A549 (cell line): ENCODE measurements around the gene COX6A1. TPM values are rescaled to one million over a fixed set of nuclear protein-coding genes. Genes with fewer than 3 reads are reported as not detected.

ENCODE experiments used
- ATAC-seq, 2 experiments: fragments of 200-7000 bp in 1 of 2; fragments of >200 bp in 1 of 2; cut with Nextera tagmentation in 1 of 2; cut with Tn5 transposase in 1 of 2; 3 replicates each; pipeline versions ENCODE4 v1.8.0 to v1.9.1; 2018 to 2020; ENCODE audit warnings: mild to moderate bottlenecking in 1 of 2, moderate library complexity in 1 of 2
- CTCF ChIA-PET: fragments of 300-600 bp; sonication (Branson Sonifier 250); formaldehyde crosslinking; extraction: SDS; loops from one replicate; lab custom pipeline; 2021; ENCODE audit warnings: antibody characterized with exemption, inconsistent platforms; lab: Yijun Ruan, JAX
- POLR2A ChIA-PET: fragments of 350-600 bp; formaldehyde crosslinking; extraction: SDS; loops from one replicate; lab custom pipeline; 2021; ENCODE audit warnings: antibody characterized with exemption, inconsistent platforms; lab: Yijun Ruan, JAX
- DNase-seq, 2 experiments: peaks; one replicate each; pipeline versions ENCODE4 v3.0.0 to v3.0.0-alpha.2; 2011 to 2016; ENCODE audit warnings: low read depth in 1 of 2, low spot score in 1 of 2
- FAIRE-seq: peaks from 2 replicates; lab custom pipeline; 2011; peaks lifted over from hg19 to GRCh38; lab: Jason Lieb, UNC
- H3K27ac ChIP-seq, 2 experiments: fragments of >200 bp; sonication (Bioruptor Twin); formaldehyde crosslinking; 3 replicates each; pipeline ENCODE4 v1.5.1; 2016 to 2017
- H3K4me1 ChIP-seq: fragments of >200 bp; sonication (Bioruptor Twin); formaldehyde crosslinking; 3 replicates; pipeline ENCODE4 v1.6.1; 2016
- H3K4me2 ChIP-seq: fragments of >200 bp; sonication (Bioruptor Twin); formaldehyde crosslinking; 3 replicates; pipeline ENCODE4 v1.6.1; 2016
- H3K4me3 ChIP-seq: fragments of >200 bp; sonication (Bioruptor Twin); formaldehyde crosslinking; 3 replicates; pipeline ENCODE4 v1.5.1; 2016
- H3K9me3 ChIP-seq: fragments of >200 bp; sonication (Bioruptor Twin); formaldehyde crosslinking; 3 replicates; pipeline ENCODE4 v1.6.1; 2016
- CHD2 ChIP-seq: fragments of 150-350 bp; IDR thresholded peaks from 2 replicates; pipeline ENCODE4 v1.6.1; 2014; ENCODE audit warnings: low read length; ENCODE audit not compliant: partially characterized antibody
- EHF ChIP-seq: fragments of 250-450 bp; sonication (Bioruptor Pico); IDR thresholded peaks from 2 replicates; pipeline ENCODE4 v1.5.0; 2020; ENCODE audit warnings: mild to moderate bottlenecking
- EHMT2 ChIP-seq: fragments of 200-600 bp; sonication (generic); IDR thresholded peaks from 2 replicates; pipeline ENCODE4 v1.6.1; 2016; ENCODE audit warnings: antibody characterized with exemption, low read depth, mild to moderate bottlenecking, moderate library complexity
- ESRRA ChIP-seq: fragments of 150-350 bp; IDR thresholded peaks from 2 replicates; pipeline ENCODE4 v1.6.1; 2014; ENCODE audit warnings: mild to moderate bottlenecking, low read length, borderline replicate concordance
- FOSL2 ChIP-seq, 2 experiments: fragments of 450-650 bp in 1 of 2; fragments of >200 bp in 1 of 2; sonication (Bioruptor Twin) in 1 of 2; formaldehyde crosslinking; IDR thresholded peaks; 2 replicates each; pipeline versions ENCODE4 v1.5.0 to v1.6.1; 2016 to 2020; ENCODE audit warnings: mild to moderate bottlenecking in 1 of 2, moderate library complexity in 1 of 2
- HDAC2 ChIP-seq: fragments of 200-600 bp; sonication (generic); IDR thresholded peaks from 2 replicates; pipeline ENCODE4 v1.6.1; 2016
- HEYL ChIP-seq: fragments of 250-450 bp; sonication (Bioruptor Pico); IDR thresholded peaks from 2 replicates; pipeline ENCODE4 v1.8.0; 2021; ENCODE audit warnings: mild to moderate bottlenecking, moderate library complexity
- HOXB13 ChIP-seq: fragments of 250-450 bp; sonication (Bioruptor Pico); IDR thresholded peaks from 2 replicates; pipeline ENCODE4 v1.5.0; 2020; ENCODE audit warnings: low read depth, mild to moderate bottlenecking, moderate library complexity
- JUN ChIP-seq, 2 experiments: fragments of >200 bp; sonication (Bioruptor Twin); formaldehyde crosslinking; IDR thresholded peaks; 2 replicates in 1 of 2; 3 replicates in 1 of 2; pipeline ENCODE4 v1.6.1; 2016 to 2017
- KDM1A ChIP-seq: fragments of 200-600 bp; sonication (generic); IDR thresholded peaks from 2 replicates; pipeline ENCODE4 v1.6.1; 2016; ENCODE audit warnings: low read depth, mild to moderate bottlenecking
- NFE2L2 ChIP-seq: fragments of 150-350 bp; conservative IDR thresholded peaks from 2 replicates; pipeline ENCODE4 v1.6.1; 2014; ENCODE audit warnings: low read length
- NR3C1 ChIP-seq: fragments of >200 bp; sonication (Bioruptor Twin); formaldehyde crosslinking; IDR thresholded peaks from 3 replicates; pipeline ENCODE4 v1.6.1; 2017
- RNF2 ChIP-seq: fragments of 200-600 bp; sonication (generic); IDR thresholded peaks from 2 replicates; pipeline ENCODE4 v1.6.1; 2016; ENCODE audit warnings: low read depth, mild to moderate bottlenecking, antibody characterized with exemption, moderate library complexity, borderline replicate concordance
- TP53 ChIP-seq: fragments of 250-450 bp; sonication (Bioruptor Pico); IDR thresholded peaks from 2 replicates; pipeline ENCODE4 v1.5.0; 2021; ENCODE audit warnings: mild to moderate bottlenecking, moderate library complexity
- ZC3H11A ChIP-seq: fragments of 450-650 bp; IDR thresholded peaks from 2 replicates; pipeline ENCODE4 v1.6.1; 2014; ENCODE audit warnings: antibody characterized with exemption, mild to moderate bottlenecking
- ZFP36 ChIP-seq: fragments of 450-650 bp; IDR thresholded peaks from 2 replicates; pipeline ENCODE4 v1.6.1; 2014; ENCODE audit warnings: borderline replicate concordance; ENCODE audit not compliant: partially characterized antibody
- ZNF302 ChIP-seq: fragments of 250-450 bp; sonication (Bioruptor Pico); IDR thresholded peaks from 2 replicates; pipeline ENCODE4 v1.9.0; 2021; ENCODE audit warnings: inconsistent platforms, mild to moderate bottlenecking, moderate library complexity
- WGBS: methylation state at CpG from one replicate; pipeline ENCODE4 v1.1.6; 2017; ENCODE audit errors: missing lambda C conversion rate; 5-methylcytosine and 5-hydroxymethylcytosine counted together
- polyA plus RNA-seq, 4 experiments: library from polyadenylated mRNA; depleted of rRNA in 3 of 4; stranded (reverse); fragments of >200 nt; fragmentation: RNase III in 1 of 4; extraction: RNeasy Plus Mini Kit Qiagen cat#74134 plus additional on column Dnase treatment in 1 of 4; gene quantifications; 2 replicates in 3 of 4; 3 replicates in 1 of 4; pipeline ENCODE4 v1.2.3, GENCODE V29; 2011 to 2017
- TF ChIP-seq, protein P1 (sequence below): fragments of 200-600 bp; sonication (generic); IDR thresholded peaks from 2 replicates; pipeline ENCODE4 v1.6.1; 2016; ENCODE audit warnings: antibody characterized with exemption, mild to moderate bottlenecking, moderate library complexity
- TF ChIP-seq, protein P2 (sequence below): fragments of 450-650 bp; IDR thresholded peaks from 2 replicates; pipeline ENCODE4 v1.6.1; 2014; ENCODE audit warnings: antibody characterized with exemption
- TF ChIP-seq, protein P3 (sequence below): fragments of >200 bp; sonication (Bioruptor Twin); formaldehyde crosslinking; IDR thresholded peaks from 3 replicates; pipeline ENCODE4 v1.6.1; 2016

Gene COX6A1
- polyA plus RNA-seq, 2 of the 4 experiments (the other 2 are of a cell fraction): 759 to 948 TPM

DNA sequence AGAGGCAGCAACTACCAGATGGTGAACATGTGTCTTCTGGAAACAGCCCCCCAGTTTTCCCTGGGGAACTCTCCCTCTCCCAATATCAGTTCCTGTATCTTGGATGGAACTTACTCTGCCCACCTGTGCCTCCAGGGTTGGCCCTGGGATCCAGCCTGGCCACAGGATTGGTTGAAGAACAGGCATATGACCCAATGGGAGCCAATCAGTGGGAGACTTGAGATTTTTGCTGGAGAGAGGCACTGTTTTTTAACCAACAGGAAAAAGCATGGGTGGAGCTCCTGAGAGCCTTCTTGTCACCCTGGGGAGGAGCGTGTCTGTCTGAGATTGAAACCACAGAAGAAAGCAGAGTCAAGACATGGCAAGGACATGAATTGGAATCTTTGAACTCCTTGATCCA lies 33.6 kb upstream of the COX6A1 start:
- H3K4me1 ChIP-seq: no peaks in the 10 kb centered on the region
- FAIRE-seq (no peak), DNase-seq (peak in 1 of 2 experiments; percentile 36), ATAC-seq (peak; percentile 26 to 55; a peak in 3 of 6 replicates)
- ChIA-PET CTCF (interaction anchor here (1.0 to 2.6 kb wide), 5 partner anchors 11 to 49 kb away, joined by 3 to 11 read pairs (median 3); no protein-coding TSS in a partner anchor), POLR2A (no interaction called here)
- H3K9me3 ChIP-seq: no peaks in the 10 kb centered on the region
- H3K4me2 ChIP-seq: no peak overlapping the region
- H3K27ac ChIP-seq: no peak overlapping the region
- no peak for TF ChIP-seq TP53 (CRISPR knock-in tag)
- TF ChIP-seq, protein P1, sequence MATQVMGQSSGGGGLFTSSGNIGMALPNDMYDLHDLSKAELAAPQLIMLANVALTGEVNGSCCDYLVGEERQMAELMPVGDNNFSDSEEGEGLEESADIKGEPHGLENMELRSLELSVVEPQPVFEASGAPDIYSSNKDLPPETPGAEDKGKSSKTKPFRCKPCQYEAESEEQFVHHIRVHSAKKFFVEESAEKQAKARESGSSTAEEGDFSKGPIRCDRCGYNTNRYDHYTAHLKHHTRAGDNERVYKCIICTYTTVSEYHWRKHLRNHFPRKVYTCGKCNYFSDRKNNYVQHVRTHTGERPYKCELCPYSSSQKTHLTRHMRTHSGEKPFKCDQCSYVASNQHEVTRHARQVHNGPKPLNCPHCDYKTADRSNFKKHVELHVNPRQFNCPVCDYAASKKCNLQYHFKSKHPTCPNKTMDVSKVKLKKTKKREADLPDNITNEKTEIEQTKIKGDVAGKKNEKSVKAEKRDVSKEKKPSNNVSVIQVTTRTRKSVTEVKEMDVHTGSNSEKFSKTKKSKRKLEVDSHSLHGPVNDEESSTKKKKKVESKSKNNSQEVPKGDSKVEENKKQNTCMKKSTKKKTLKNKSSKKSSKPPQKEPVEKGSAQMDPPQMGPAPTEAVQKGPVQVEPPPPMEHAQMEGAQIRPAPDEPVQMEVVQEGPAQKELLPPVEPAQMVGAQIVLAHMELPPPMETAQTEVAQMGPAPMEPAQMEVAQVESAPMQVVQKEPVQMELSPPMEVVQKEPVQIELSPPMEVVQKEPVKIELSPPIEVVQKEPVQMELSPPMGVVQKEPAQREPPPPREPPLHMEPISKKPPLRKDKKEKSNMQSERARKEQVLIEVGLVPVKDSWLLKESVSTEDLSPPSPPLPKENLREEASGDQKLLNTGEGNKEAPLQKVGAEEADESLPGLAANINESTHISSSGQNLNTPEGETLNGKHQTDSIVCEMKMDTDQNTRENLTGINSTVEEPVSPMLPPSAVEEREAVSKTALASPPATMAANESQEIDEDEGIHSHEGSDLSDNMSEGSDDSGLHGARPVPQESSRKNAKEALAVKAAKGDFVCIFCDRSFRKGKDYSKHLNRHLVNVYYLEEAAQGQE: no peak
- TF ChIP-seq, protein P2, sequence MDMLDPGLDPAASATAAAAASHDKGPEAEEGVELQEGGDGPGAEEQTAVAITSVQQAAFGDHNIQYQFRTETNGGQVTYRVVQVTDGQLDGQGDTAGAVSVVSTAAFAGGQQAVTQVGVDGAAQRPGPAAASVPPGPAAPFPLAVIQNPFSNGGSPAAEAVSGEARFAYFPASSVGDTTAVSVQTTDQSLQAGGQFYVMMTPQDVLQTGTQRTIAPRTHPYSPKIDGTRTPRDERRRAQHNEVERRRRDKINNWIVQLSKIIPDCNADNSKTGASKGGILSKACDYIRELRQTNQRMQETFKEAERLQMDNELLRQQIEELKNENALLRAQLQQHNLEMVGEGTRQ: peak; percentile 43; the same call in 1 of the 2 replicates
- 35% methylated on average over 1 of the region's 1 CpG for WGBS
- no peak overlapping the region for H3K4me3 ChIP-seq

DNA sequence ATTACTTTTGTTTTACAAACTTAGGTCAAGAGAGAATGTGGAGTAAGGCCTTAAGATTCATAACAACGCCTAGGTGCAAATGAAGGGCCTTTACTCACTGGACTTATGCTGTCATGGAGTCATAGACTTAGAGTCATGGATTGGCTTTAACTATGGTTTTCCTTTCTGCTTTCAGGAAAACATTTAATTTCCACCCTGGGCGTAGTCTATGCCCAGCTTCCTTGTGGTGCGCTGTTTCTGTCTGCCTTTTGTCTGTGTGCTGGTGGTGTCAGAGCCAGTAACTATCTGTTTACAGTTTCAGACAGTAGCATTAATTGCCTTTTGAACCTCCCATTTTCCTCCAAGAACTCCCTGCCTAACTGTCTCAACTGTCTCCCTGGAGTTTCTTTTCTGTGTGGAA lies 31.8 kb upstream of the COX6A1 start:
- H3K4me1 ChIP-seq: no peaks in the 10 kb centered on the region
- no peak overlapping the region for H3K27ac ChIP-seq
- FAIRE-seq (no peak), DNase-seq (no peak), ATAC-seq (no peak)
- ChIA-PET CTCF (no interaction called here), POLR2A (no interaction called here)
- H3K4me3 ChIP-seq: no peak overlapping the region
- TF ChIP-seq FOSL2 (IDR thresholded peaks at IDR 0.05) (no peak), FOSL2 (CRISPR knock-in tag; IDR thresholded peaks at IDR 0.05) (no peak), EHMT2 (no peak), ESRRA (no peak), RNF2 (no peak), CHD2 (no peak), ZFP36 (no peak), NFE2L2 (no peak), JUN (IDR thresholded peaks at IDR 0.05) (no peak), EHF (CRISPR knock-in tag) (no peak), ZNF302 (CRISPR knock-in tag) (no peak), NR3C1 (no peak), HEYL (CRISPR knock-in tag) (no peak)
- TF ChIP-seq, protein P3, sequence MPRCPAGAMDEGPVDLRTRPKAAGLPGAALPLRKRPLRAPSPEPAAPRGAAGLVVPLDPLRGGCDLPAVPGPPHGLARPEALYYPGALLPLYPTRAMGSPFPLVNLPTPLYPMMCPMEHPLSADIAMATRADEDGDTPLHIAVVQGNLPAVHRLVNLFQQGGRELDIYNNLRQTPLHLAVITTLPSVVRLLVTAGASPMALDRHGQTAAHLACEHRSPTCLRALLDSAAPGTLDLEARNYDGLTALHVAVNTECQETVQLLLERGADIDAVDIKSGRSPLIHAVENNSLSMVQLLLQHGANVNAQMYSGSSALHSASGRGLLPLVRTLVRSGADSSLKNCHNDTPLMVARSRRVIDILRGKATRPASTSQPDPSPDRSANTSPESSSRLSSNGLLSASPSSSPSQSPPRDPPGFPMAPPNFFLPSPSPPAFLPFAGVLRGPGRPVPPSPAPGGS: no peak
- WGBS: 88% methylated on average over 3 of the region's 3 CpGs
- H3K9me3 ChIP-seq: no peaks in the 10 kb centered on the region
- no peak overlapping the region for H3K4me2 ChIP-seq

DNA sequence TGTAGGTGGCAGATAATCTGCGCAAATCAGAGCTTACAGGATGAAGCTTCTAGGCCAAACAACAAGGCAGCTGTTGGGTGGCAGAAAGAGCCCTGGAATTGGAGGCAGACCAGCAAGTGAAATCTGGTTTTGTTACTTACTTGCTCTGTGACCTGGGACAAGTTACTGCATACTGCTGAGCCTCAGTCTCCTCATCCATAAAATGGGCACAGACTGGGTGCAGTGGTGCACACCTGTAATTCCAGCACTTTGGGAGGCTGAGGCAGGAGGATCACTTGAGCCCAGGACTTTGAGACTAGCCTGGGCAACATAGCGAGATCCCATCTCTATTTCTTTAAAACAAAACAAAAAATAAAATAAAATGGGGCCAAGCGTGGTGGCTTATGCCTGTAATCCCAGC lies 31.4 kb upstream of the COX6A1 start:
- no peak overlapping the region for H3K27ac ChIP-seq
- no peak for TF ChIP-seq ZC3H11A
- 0 out of 2 replicates have a peak, but pooled peaks have one; percentile 22 for TF ChIP-seq HDAC2
- TF ChIP-seq HOXB13 (CRISPR knock-in tag): no peak
- no peak for TF ChIP-seq CHD2
- TF ChIP-seq KDM1A: peak; percentile 51; the same call in 1 of the 2 replicates
- no peaks in the 10 kb centered on the region for H3K4me1 ChIP-seq
- 72% methylated on average over 3 of the region's 3 CpGs for WGBS
- ChIA-PET CTCF (interaction anchor here (0.9 to 1.9 kb wide), 3 partner anchors 24 to 82 kb away, joined by 3 to 9 read pairs (median 5); partner anchors contain the start of gene COX6A1), POLR2A (no interaction called here)
- no peak overlapping the region for H3K4me3 ChIP-seq
- ATAC-seq (no peak), DNase-seq (no peak), FAIRE-seq (no peak)
- H3K4me2 ChIP-seq: no peak overlapping the region
- no peaks in the 10 kb centered on the region for H3K9me3 ChIP-seq
